PC-9 (cell line): ENCODE measurements around the gene ADIRF. TPM values are rescaled to one million over a fixed set of nuclear protein-coding genes. Genes with fewer than 3 reads are reported as not detected.
A peak's percentile ranks its signal among the peaks of the same experiment; 100 is the strongest.

Source experiments
- BruUV-seq: library from RNA; stranded (reverse); fragments of 400-500 nt; replicated peaks from 2 replicates; lab custom pipeline; 2021; lab: Mats Ljungman, UMichigan
- CTCF ChIA-PET: fragments of 300-600 bp; sonication (Branson Sonifier 250); formaldehyde crosslinking; loops from one replicate; lab custom pipeline; 2022; ENCODE audit warnings: antibody characterized with exemption; lab: Charles Lee
- POLR2A ChIA-PET: fragments of 300-600 bp; sonication (Branson Sonifier 250); formaldehyde crosslinking; loops from one replicate; lab custom pipeline; 2022; ENCODE audit warnings: antibody characterized with exemption; ENCODE audit not compliant: unreplicated experiment; lab: Charles Lee
- DNase-seq, 2 experiments: peaks; one replicate each; pipeline versions ENCODE4 v3.0.0 to v3.0.0-alpha.2; 2015 to 2022; ENCODE audit warnings: mixed read lengths in 1 of 2
- H2AFZ ChIP-seq: fragments of 200-600 bp; sonication (generic); 2 replicates; pipeline ENCODE4 v1.8.1; 2017; ENCODE audit warnings: antibody characterized with exemption
- H3F3A ChIP-seq: fragments of 200-600 bp; sonication (generic); 2 replicates; pipeline ENCODE4 v1.8.1; 2017; ENCODE audit warnings: antibody characterized with exemption, mild to moderate bottlenecking, low read depth; ENCODE audit not compliant: insufficient read depth
- H3K27ac ChIP-seq: fragments of 200-600 bp; sonication (generic); 2 replicates; pipeline ENCODE4 v1.6.1; 2016; ENCODE audit warnings: mixed run types
- H3K27me3 ChIP-seq: fragments of 200-600 bp; sonication (generic); 2 replicates; pipeline ENCODE4 v1.6.1; 2016; ENCODE audit warnings: low read depth, mixed run types; ENCODE audit not compliant: insufficient read depth
- H3K36me3 ChIP-seq: fragments of 200-600 bp; sonication (generic); 2 replicates; pipeline ENCODE4 v1.6.1; 2016; ENCODE audit warnings: low read depth, mixed run types
- H3K4me1 ChIP-seq: fragments of 200-600 bp; sonication (generic); replicated peaks from 2 replicates; pipeline ENCODE4 v1.6.1; 2016; ENCODE audit warnings: mixed run types; ENCODE audit not compliant: insufficient read depth
- H3K4me2 ChIP-seq: fragments of 200-600 bp; sonication (generic); 2 replicates; pipeline ENCODE4 v1.6.1; 2017; ENCODE audit warnings: mixed run types
- H3K4me3 ChIP-seq: fragments of 200-600 bp; sonication (generic); 2 replicates; pipeline ENCODE4 v1.6.1; 2016; ENCODE audit warnings: mixed run types
- H3K79me2 ChIP-seq: fragments of 200-600 bp; sonication (generic); 2 replicates; pipeline ENCODE4 v1.6.1; 2017; ENCODE audit warnings: low read depth, mixed run types
- H3K9me2 ChIP-seq: fragments of 200-600 bp; sonication (generic); 2 replicates; pipeline ENCODE4 v1.8.1; 2017; ENCODE audit warnings: mild to moderate bottlenecking; ENCODE audit not compliant: insufficient read depth
- H3K9me3 ChIP-seq: fragments of 200-600 bp; sonication (generic); 2 replicates; pipeline ENCODE4 v1.8.1; 2016; ENCODE audit warnings: low read depth; ENCODE audit not compliant: insufficient read depth
- H4K20me1 ChIP-seq: fragments of 200-600 bp; sonication (generic); 2 replicates; pipeline ENCODE4 v1.8.1; 2017; ENCODE audit not compliant: insufficient read depth
- EZH2 ChIP-seq: fragments of 200-600 bp; sonication (generic); IDR thresholded peaks from 2 replicates; pipeline ENCODE4 v1.8.0; 2017; ENCODE audit warnings: antibody characterized with exemption, low read depth
- intact Hi-C: fragments of 100-400 bp; cut with micrococcal nuclease; formaldehyde crosslinking; loops from one replicate; pipeline ENCODE4 v1.10.0; 2022; ENCODE audit not compliant: unreplicated experiment
- total RNA-seq: library from RNA; stranded (reverse); gene quantifications from 2 replicates; pipeline ENCODE4 v1.2.3, GENCODE V29; 2021
- TF ChIP-seq, protein P1 (sequence below): fragments of 200-600 bp; sonication (generic); conservative IDR thresholded peaks from 2 replicates; pipeline ENCODE4 v1.6.1; 2017; ENCODE audit warnings: mixed run types, antibody characterized with exemption, mild to moderate bottlenecking, moderate library complexity

Gene ADIRF
- total RNA-seq, 1 experiment from 2014 or later, result 51.0 TPM

DNA sequence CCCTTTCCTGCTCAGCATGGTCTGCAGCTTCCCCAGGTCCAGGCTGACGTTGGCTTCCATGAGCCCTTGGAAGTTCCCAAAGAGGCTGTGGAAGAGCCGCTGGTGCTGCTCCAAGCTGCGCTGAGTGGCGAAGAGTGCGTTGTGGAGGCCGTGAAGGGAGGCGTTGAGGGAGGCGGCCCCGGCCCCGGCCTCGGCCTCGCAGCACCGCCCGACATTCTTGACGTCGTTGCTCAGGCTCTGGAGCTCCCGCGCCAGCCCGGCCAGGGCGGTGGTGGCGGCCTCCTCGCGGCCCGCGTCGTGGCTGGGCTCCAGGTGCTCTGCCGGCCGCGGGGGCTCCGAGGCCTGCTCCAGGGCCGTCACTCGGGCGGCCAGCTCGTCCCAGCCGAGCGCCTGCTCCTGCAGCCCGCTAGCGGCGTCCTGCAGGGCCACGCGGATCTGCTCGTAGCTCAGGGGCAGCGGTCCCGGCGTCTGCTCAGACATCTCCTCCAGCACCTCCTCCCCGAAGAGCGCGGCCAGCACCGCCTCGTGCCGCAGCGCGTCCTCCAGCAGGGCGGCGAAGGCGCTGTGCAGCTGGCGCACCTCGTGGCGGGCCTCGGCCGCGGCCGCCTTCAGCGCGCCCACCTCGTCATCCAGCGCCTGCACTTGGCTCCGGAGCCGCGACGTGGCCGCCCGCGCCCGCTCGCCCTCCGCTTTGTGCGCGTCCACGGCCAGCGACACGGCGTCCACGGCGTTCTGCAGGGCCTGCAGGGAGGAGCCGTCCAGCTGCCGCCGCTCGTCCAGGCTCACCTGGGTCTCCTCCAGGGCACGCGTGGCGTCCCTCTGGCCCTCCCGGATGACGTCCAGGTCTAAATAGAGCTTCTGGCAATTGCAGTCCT lies 25.6 kb upstream of the ADIRF start:
- TF ChIP-seq, protein P1, sequence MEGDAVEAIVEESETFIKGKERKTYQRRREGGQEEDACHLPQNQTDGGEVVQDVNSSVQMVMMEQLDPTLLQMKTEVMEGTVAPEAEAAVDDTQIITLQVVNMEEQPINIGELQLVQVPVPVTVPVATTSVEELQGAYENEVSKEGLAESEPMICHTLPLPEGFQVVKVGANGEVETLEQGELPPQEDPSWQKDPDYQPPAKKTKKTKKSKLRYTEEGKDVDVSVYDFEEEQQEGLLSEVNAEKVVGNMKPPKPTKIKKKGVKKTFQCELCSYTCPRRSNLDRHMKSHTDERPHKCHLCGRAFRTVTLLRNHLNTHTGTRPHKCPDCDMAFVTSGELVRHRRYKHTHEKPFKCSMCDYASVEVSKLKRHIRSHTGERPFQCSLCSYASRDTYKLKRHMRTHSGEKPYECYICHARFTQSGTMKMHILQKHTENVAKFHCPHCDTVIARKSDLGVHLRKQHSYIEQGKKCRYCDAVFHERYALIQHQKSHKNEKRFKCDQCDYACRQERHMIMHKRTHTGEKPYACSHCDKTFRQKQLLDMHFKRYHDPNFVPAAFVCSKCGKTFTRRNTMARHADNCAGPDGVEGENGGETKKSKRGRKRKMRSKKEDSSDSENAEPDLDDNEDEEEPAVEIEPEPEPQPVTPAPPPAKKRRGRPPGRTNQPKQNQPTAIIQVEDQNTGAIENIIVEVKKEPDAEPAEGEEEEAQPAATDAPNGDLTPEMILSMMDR, result no peak
- TF ChIP-seq EZH2, result no peak
- no peak overlapping the region for H3K4me2 ChIP-seq
- ChIA-PET POLR2A (no interaction called here), CTCF (no interaction called here)
- DNase-seq, result no peak
- no peak overlapping the region for H3K27ac ChIP-seq
- H3K9me3 ChIP-seq, result no peaks in the 10 kb centered on the region
- peaks cover 13% of the 10 kb centered on the region for H3K4me1 ChIP-seq
- no peaks in the 10 kb centered on the region for H3K27me3 ChIP-seq
- H3F3A ChIP-seq, result no peaks in the 10 kb centered on the region
- H3K4me3 ChIP-seq, result no peak overlapping the region
- H3K36me3 ChIP-seq, result no peaks in the 10 kb centered on the region
- no peaks in the 10 kb centered on the region for H3K9me2 ChIP-seq
- BruUV-seq, result no TSS peak
- no peaks in the 10 kb centered on the region for H4K20me1 ChIP-seq
- no peak overlapping the region for H2AFZ ChIP-seq
- H3K79me2 ChIP-seq, result no peaks in the 10 kb centered on the region
- intact Hi-C loops, result no loop called here

DNA sequence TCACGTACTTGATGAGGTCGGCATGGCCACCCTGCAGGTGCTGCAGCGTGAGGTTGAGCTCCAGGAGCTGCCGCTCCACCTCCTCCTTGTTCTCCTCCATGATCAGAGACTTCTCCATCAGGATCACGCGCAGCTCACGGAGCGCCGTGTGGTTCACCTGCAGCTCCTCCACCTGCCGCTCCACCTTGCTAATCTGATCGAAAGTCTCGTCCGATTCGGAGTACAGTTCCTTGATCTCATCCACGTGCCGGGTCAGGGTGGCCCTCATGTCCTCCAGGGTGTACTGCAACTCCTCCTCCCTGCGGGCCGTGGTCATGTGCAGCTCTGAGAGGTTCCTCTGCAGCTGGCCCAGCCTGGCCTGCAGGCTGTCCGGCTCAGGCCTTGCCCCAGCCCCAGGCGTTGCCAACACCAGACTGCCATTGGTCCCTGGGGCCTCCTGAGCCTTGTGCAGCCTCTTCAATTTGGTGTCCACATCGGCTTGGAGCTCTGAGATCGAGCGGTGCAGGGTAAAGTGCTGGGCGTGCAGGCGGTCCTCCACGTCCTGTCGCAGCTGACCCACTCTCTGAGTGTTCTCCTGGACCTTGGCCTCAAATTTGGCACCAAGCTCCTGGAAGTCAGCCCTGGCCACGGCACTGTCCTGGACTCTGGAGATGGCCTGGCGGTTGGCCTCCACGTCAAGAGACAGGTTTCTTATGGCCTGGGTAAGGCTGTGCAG lies 24.8 kb upstream of the ADIRF start:
- Histone ChIP-seq H3F3A (no peaks in the 10 kb centered on the region), H3K4me2 (no peak overlapping the region), H3K9me2 (no peaks in the 10 kb centered on the region), H3K4me3 (no peak overlapping the region), H3K27ac (no peak overlapping the region), H3K4me1 (peaks cover 13% of the 10 kb centered on the region), H2AFZ (no peak overlapping the region), H3K79me2 (no peaks in the 10 kb centered on the region), H3K36me3 (no peaks in the 10 kb centered on the region), H3K9me3 (no peaks in the 10 kb centered on the region), H3K27me3 (no peaks in the 10 kb centered on the region), H4K20me1 (no peaks in the 10 kb centered on the region)
- no peak for DNase-seq
- ChIA-PET CTCF (no interaction called here), POLR2A (no interaction called here)
- intact Hi-C loops, result no loop called here
- no peak for TF ChIP-seq EZH2
- TF ChIP-seq, protein P1, result no peak
- no TSS peak for BruUV-seq

DNA sequence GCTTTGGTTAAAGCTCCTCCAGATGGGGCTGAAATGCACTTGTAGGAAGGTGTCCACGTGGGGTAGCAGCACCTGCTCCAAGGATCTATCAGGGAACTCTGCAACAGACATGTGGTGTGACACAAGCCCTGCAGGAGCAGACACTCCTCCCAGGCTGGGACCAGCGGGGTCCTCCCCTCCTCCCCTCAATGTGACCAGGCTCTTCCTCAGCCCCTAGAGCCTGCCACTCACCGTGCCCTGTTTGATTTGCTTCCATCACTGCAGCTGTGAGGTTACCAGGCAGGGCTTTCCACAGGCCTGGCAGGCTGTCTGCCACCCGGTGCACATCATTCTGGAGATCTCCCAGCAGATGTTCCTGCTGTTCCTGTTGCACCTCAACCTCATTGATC lies 24.3 kb upstream of the ADIRF start:
- ChIA-PET CTCF (no interaction called here), POLR2A (no interaction called here)
- no peaks in the 10 kb centered on the region for H3F3A ChIP-seq
- H3K4me1 ChIP-seq, result peaks cover 13% of the 10 kb centered on the region
- no peak for DNase-seq
- intact Hi-C loops, result no loop called here
- H3K4me2 ChIP-seq, result peak overlapping the region; percentile 7
- no peaks in the 10 kb centered on the region for H3K9me3 ChIP-seq
- H4K20me1 ChIP-seq, result no peaks in the 10 kb centered on the region
- no TSS peak for BruUV-seq
- no peaks in the 10 kb centered on the region for H3K36me3 ChIP-seq
- H3K4me3 ChIP-seq, result no peak overlapping the region
- TF ChIP-seq EZH2, result no peak
- TF ChIP-seq, protein P1, result no peak
- no peaks in the 10 kb centered on the region for H3K79me2 ChIP-seq
- no peak overlapping the region for H2AFZ ChIP-seq
- H3K27ac ChIP-seq, result no peak overlapping the region
- no peaks in the 10 kb centered on the region for H3K9me2 ChIP-seq
- H3K27me3 ChIP-seq, result no peaks in the 10 kb centered on the region
